Endometrium (tissue), 2 donors: Measurements from ENCODE around the gene PRKN.

Experiments
- FAIRE-seq: peaks from 2 replicates; lab custom pipeline; 2012; peaks lifted over from hg19 to GRCh38; lab: Jason Lieb, UNC
- donor health status: control.
- donor health status: control.

PRKN gene

DNA sequence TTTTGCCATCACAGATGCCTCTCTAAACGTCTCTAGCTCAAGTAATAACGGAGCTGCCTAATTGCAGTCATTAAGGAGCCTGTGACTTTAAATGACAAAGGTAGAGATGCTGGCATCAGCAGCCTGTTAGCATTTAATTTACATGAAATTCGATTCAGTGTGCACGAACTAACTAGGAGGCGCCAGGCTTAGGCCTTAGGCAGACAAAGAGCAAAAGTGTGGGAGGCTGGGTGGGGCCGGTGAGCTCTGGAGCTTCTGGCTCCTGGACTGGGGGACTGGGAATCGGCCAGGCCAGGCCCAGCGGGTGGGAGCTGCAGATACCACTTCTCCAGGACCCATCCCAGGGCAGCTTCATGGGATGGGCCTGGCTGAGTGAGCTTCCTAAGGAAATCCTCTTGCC lies 1283.7 kb downstream of the PRKN start:
- no peak for FAIRE-seq

- no peak for FAIRE-seq
Measured at GRCh38 chr6:161442420-161442819, 1285.1 kb downstream of the PRKN start.

DNA sequence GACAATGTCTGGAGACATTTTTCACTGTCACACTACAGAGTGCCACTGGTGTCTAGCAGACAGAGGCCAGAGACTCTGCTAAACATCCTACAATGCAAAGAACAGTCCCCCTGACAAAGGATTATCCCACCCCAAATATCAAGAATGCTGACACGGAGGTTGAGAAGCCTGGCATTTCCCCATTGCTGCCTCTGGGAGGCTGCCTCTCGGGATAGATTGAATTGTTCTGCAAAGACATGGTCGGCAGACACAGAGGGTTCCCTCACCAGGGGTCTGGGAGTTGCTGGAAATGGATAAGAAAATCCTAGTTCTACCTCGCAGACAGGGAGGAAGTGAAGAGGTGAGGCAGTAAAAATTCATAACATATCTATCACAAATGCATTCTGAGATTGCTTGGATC lies 1287.3 kb downstream of the PRKN start:
- FAIRE-seq: no peak

DNA sequence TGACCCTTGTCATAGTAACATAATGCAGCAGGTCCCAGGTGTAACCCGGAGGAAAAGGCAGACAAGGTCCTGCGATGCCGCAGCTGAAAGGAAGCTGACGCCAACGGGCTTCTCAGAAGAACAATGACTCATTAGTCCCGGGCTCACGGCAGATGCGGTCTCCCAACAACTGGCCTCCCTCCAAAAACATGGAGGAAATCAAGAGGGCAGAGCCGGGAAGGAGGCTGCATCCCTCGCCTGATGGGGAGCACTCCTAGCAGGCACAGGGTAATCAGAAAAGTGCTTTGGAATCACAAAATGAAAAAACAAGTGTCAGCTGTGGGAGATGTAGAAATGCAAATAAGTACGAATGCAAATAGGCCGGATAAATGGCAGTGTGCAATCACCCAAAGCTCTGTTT lies 1288.5 kb downstream of the PRKN start:
- FAIRE-seq: no peak

DNA sequence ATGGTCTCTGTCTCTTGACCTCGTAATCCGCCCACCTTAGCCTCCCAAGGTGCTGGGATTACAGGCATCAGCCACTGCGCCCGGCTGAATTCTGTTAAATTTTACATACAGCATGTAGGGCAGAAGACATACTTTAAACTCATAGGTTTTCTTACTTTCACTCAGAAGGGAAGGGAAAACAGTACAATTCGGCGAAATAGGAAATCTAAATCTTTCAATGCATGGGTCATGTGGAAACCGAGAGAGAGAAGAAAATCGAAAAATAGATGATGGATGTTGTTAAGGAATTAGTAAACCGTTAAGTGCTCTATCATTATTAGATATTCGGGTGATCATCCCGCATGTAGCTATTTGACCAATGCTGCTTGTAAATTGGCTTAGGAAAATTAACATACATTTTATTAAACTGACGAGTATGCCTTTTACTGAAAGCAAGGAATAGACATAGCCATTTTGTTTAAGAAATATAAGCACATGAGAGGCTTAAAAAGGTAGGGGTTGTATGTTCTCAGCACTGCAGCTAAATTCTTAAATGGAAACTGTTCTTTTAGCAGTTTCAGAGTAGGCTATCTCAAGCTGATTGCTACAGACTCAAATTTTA lies 1289.0 kb downstream of the PRKN start:
- FAIRE-seq: no peak

DNA sequence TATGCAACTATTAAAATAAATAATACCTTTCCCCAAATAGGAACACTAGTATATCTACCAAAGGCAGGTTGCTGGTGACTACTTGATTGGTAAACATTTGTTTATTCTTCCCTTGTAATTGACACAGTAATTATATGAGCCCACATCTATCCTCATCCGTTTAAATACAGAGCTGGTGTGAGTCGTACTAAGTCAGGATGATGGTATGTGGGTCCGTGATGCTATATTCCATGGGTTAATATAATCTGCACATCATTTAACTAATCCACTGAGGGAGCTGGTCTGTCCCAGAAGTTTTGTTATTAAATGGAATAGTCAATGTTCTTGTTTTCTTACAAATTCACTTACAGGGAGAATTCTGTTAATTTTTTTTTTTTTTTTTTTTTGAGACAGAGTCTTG lies 1289.7 kb downstream of the PRKN start:
- no peak for FAIRE-seq

- no peak for FAIRE-seq
Measured at GRCh38 chr6:161436106-161436876, 1291.3 kb downstream of the PRKN start.

GRCh38 chr6:161435748-161436070 lies 1291.9 kb downstream of the PRKN start:
- FAIRE-seq: no peak

DNA sequence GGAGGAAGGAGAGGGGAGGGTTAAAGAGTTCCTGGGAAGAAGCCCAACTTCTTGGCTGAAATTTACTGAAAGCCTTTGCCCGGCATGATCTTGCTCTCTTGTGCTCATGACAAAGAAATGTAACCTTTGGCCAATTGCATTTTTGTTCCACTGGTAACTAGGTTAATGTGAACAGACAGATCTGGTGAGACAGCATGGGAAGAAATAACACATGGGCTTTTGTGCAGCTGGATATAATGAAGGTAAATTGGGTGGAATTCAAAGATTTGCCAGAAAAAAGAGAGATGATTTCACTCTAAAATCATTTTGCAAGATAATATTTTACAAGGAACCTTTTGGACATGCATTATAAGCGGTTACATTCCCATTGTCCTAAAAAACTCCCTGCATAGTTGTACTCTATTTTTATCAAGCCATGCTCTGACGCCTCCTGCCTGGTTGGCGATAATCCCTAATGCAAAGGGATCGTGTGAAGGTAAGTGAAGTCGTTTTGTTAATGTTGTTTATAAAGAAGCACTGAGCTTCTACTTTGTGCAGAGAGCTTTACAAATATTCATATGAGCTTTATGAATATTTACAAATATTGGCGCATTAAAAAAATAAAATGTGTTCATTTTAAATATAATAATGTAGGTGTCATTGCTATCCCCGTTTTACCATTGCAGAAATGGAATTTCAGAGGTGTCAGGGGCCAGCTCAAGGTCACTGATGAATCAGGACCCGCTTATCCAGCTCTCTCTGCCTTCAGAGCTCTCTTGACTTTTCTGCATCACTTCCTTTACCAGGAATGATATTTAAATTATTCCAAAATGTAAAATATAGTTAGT lies 1292.4 kb downstream of the PRKN start:
- FAIRE-seq: no peak

DNA sequence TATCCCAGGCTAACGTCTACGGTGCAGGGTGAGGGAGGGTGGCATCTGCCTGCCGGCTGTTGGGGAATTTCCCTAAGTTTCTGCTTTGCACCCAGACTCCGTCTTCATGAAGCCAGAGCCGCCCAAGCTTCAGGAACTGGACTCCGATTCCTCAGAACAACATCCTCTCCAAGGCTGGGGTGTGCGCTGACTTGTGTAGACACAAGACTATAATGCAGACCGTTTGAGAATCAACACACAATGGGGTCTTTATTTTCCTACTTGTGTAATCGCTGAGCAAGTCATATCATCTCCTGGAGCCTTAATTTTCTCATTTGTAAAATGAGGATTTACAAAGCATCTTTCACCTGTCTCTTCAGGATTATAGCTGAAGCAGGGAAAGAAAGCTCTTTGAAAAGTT lies 1293.2 kb downstream of the PRKN start:
- FAIRE-seq: no peak

- no peak for FAIRE-seq
Measured at GRCh38 chr6:161432546-161432945, 1295.0 kb downstream of the PRKN start.

DNA sequence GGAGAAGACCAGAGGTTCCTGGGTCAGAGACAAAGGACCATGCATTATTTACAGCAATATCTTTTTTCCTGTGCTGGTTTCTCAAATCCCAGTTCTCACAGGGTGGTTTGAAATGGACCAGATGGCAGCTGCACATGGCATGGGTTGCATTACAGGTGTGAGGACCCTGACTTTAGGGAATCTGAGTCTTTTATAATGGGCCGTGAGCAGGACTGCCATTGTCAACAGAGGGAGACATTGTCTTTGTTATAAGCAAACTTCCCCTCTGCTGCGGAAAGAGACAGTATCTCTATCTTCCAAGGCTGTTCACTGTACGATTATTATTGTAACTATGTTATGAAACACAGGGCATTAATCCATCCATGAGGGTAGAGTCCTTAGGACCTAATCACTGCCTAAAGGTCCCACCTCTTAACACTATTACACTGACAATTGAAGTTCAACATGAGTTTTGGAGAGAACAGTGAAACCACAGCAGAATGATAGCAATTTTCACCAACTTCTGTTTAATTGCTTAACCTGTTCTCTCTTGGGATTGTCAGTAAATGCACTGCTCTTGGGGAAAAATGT lies 1297.6 kb downstream of the PRKN start:
- no peak for FAIRE-seq

- no peak for FAIRE-seq
Measured at GRCh38 chr6:161424421-161424820, 1303.1 kb downstream of the PRKN start.

DNA sequence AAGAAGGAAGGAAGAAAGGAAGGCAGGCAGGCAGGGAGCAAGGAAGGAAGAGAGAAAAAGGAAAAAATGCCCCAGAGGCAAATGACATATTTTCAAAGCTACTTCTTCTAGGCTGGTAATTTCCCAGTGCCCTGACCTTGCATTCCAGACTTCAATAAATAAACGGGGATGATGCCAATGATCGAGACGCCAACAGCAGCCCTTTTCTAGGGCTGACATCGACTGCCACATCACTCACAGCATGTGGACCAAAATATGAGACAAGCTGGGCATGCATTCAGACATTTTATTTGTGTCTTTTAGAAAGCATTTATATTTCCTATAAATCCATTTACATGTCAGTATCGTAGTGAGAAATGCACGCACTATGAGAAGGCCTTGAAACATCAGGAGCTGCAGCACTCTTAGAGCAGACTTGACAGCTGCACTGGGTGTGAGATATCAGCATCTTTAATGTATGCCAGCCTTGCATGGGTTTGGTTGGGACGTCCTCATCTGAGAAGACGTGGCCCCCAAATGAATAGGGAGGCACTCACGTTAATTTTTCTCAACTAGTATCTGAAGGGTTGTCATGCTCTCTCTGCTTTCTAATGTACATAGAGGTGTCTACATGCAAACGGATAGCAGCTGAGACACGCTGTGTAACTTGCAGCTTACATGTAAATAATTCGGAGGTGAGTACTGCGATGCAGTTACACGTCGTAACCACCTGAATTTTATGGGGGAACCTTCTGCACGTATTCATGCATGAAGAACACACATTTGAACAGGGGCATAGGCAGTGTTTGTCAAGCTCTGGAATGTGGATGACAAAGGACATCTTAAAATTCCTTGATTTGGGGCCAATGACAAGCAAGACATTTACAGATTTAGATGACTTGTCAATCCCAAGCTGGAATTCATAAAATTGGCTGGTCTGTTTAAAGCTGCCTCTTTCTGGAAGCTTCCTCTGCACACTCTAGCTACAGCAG lies 1304.6 kb downstream of the PRKN start:
- no peak for FAIRE-seq

DNA sequence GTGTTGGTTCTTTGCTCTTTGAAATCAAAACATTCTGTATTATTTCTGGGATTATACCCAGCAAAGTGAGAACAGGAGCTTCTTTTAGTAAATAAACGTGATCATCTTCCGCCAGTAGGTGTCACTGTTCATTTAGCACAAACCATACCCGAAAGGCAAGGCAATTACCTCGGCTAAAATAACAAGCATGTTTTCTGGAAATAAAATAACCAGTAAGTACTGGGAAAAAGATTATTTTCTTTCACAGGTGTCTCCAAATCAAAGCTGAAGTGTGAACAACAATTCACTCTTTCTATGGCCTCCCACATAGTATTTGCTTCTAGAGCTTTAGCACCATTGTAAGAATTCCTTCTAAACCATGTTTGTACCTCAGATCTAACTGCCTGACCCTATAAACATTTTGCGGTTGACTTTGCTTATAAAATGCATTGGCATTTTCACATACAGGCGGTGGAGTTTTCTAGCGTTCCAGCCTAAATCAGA lies 1309.1 kb downstream of the PRKN start:
- FAIRE-seq: peak; percentile 92

DNA sequence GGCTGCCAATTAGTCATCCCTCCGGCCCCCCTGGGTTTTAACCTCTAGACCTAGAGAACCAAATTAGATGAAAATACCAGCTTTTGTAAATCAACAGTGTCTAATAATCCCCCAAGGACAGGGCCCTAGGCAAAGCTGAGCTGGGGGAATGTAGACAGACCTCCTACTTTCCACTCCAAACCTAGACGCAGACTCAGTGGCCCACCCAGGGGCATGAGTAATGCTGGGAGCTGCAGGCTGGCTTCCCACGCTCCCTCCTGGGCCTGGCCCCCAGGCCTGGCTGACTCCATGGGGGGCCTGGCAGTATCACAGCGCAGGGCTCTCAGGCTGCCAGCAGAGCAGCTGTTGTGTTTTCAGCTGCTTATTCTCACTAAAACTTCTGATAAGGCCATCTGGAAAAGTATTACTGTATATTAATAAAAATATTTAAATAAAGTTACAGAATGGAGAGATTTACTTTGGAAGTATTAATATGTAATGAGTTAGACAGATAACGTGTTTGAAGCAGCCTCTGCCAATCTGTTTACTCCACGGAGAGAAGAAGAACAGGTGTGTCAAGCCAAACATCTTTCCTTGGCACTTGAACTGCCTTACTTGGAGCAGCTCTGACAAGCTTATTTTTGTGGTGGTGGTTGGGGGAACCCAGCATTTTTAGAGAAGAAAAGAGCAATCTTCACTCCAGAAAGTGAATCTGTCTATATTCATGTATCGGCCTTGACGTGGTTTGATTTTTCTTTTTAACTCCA lies 1309.7 kb downstream of the PRKN start:
- FAIRE-seq: no peak

- FAIRE-seq: no peak
Measured at GRCh38 chr6:161415302-161415855, 1312.2 kb downstream of the PRKN start.

- no peak for FAIRE-seq
Measured at GRCh38 chr6:161414707-161415106, 1312.9 kb downstream of the PRKN start.

DNA sequence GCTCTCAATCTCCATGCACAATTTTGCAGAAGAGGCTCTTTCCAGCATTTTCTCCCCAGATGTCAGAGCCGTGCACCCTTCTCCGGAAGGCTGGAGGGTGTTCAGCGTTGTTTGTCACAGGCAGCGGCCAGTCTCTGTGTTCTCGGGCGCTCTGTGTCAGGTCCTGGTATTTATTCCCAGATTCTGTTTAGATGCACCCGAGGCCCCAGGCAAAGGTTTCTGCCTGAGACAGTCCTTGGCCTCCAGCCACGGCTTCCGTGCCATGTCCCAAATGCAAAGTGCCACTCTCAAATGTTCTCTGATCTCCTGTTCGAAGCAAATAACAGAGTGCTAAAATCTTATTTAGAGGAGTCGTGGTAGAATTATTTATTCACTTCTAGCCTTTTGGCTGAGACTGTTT lies 1313.4 kb downstream of the PRKN start:
- no peak for FAIRE-seq

DNA sequence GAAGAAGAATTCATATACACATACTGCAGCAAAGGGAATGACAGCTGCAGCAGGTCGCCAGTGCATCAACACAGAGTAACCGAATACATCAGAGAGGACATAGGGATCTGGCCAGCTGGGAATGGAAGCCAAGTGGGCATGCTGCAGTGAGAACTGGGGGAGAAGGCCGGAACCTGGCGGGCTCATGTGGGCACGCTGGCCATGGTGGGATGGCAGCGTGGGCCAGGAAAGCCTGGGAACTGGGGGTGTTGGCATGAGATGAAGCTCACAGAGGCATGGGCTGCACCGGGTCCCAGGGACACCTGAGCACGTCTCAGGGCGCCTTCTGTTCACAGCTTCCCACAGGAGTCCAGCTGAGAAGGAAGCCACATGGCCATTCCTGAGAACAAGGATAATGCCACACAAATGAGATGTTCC lies 1314.2 kb downstream of the PRKN start:
- FAIRE-seq: no peak

- FAIRE-seq: no peak
Measured at GRCh38 chr6:161412795-161413194, 1314.8 kb downstream of the PRKN start.
